ENCODE results near the gene TAS1R1.

TAS1R1 gene

DNA sequence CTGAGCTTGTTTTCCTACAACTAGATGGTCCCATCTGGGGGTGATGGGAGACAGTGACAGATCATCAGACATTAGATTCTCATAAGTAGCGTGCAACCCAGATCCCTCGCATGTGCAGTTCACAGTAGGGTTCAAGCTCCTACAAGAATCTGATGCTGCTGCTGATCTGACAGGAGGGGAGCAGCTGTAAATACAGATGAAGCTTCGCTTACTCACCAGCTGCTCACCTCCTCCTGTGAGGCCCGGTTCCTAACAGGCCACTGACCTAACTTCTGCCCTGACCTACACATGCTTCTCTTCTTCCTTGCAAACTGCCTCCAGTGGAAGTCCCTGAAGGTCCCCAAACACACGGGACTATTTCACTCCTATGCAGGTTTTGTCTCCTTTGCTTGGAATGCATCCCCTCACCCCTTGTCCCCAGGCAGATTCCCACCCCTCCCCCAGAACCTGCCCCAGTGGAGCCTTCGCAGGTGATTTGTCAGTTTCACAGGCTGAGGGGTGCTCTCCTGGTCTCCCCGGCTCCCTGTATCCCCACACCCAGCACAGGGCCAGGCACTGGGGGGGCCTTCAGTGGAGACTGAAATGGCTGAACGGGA, 19.0 kb downstream of the TAS1R1 start:
- Mint-ChIP-seq H3K4me3 (no peak overlapping the region), H3K4me1 (ENCODE audit: low read depth) (peaks cover 6% of the 10 kb centered on the region), H3K27ac (no peak overlapping the region), H3K36me3 (ENCODE audit: low read depth) (no peaks in the 10 kb centered on the region), H3K9me3 (no peaks in the 10 kb centered on the region), H3K27me3 (ENCODE audit: low read depth) (peaks cover 16% of the 10 kb centered on the region)

DNA sequence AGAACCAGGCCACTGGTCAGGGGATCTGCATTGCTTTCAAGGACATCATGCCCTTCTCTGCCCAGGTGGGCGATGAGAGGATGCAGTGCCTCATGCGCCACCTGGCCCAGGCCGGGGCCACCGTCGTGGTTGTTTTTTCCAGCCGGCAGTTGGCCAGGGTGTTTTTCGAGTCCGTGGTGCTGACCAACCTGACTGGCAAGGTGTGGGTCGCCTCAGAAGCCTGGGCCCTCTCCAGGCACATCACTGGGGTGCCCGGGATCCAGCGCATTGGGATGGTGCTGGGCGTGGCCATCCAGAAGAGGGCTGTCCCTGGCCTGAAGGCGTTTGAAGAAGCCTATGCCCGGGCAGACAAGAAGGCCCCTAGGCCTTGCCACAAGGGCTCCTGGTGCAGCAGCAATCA, 19.7 kb downstream of the TAS1R1 start:
- H3K27ac Mint-ChIP-seq = no peak overlapping the region
- H3K27me3 Mint-ChIP-seq (ENCODE audit: low read depth) = peaks cover 13% of the 10 kb centered on the region
- H3K36me3 Mint-ChIP-seq (ENCODE audit: low read depth) = no peaks in the 10 kb centered on the region
- peaks cover 10% of the 10 kb centered on the region for H3K4me1 Mint-ChIP-seq (ENCODE audit: low read depth)
- H3K4me3 Mint-ChIP-seq = no peak overlapping the region
- H3K9me3 Mint-ChIP-seq = no peaks in the 10 kb centered on the region

GRCh38 chr1:6577831-6578525, 22.9 kb downstream of the TAS1R1 start:
- peaks cover 3% of the 10 kb centered on the region for H3K36me3 Mint-ChIP-seq (ENCODE audit: low read depth)
- H3K4me1 Mint-ChIP-seq (ENCODE audit: low read depth) = peaks cover 20% of the 10 kb centered on the region
- no peaks in the 10 kb centered on the region for H3K9me3 Mint-ChIP-seq
- H3K27ac Mint-ChIP-seq = no peak overlapping the region
- H3K4me3 Mint-ChIP-seq = no peak overlapping the region
- peaks cover under 1% of the 10 kb centered on the region for H3K27me3 Mint-ChIP-seq (ENCODE audit: low read depth)

DNA sequence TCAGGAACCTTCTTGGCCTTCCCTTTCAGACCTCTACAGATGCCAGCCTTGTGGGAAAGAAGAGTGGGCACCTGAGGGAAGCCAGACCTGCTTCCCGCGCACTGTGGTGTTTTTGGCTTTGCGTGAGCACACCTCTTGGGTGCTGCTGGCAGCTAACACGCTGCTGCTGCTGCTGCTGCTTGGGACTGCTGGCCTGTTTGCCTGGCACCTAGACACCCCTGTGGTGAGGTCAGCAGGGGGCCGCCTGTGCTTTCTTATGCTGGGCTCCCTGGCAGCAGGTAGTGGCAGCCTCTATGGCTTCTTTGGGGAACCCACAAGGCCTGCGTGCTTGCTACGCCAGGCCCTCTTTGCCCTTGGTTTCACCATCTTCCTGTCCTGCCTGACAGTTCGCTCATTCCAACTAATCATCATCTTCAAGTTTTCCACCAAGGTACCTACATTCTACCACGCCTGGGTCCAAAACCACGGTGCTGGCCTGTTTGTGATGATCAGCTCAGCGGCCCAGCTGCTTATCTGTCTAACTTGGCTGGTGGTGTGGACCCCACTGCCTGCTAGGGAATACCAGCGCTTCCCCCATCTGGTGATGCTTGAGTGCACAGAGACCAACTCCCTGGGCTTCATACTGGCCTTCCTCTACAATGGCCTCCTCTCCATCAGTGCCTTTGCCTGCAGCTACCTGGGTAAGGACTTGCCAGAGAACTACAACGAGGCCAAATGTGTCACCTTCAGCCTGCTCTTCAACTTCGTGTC, 23.7 kb downstream of the TAS1R1 start:
- H3K27me3 Mint-ChIP-seq (ENCODE audit: low read depth) = no peaks in the 10 kb centered on the region
- H3K4me1 Mint-ChIP-seq (ENCODE audit: low read depth) = peaks cover 20% of the 10 kb centered on the region
- H3K4me3 Mint-ChIP-seq = peak overlapping the region; percentile 90
- H3K36me3 Mint-ChIP-seq (ENCODE audit: low read depth) = peaks cover 3% of the 10 kb centered on the region
- H3K9me3 Mint-ChIP-seq = no peaks in the 10 kb centered on the region
- peak overlapping the region; percentile 93 for H3K27ac Mint-ChIP-seq

- H3K4me3 Mint-ChIP-seq = peak within 1 kb of the TSS; percentile 90
- peaks cover 20% of the 10 kb centered on the region for H3K4me1 Mint-ChIP-seq (ENCODE audit: low read depth)
- peaks cover 3% of the 10 kb centered on the region for H3K36me3 Mint-ChIP-seq (ENCODE audit: low read depth)
- H3K27me3 Mint-ChIP-seq (ENCODE audit: low read depth) = no peaks in the 10 kb centered on the region
- peak within 1 kb of the TSS; percentile 93 for H3K27ac Mint-ChIP-seq
- H3K9me3 Mint-ChIP-seq = no peaks in the 10 kb centered on the region
Observed at GRCh38 chr1:6579374-6580118, 24.4 kb downstream of the TAS1R1 start, which contains the start of gene ZBTB48. TSS of gene ZBTB48 (plus strand) at chr1:6579994. CDS start at chr1:6580610, 616 bp downstream.

GRCh38 chr1:6580119-6580592, 25.0 kb downstream of the TAS1R1 start:
- no peaks in the 10 kb centered on the region for H3K9me3 Mint-ChIP-seq
- H3K4me1 Mint-ChIP-seq (ENCODE audit: low read depth) = peaks cover 26% of the 10 kb centered on the region
- peaks cover 3% of the 10 kb centered on the region for H3K36me3 Mint-ChIP-seq (ENCODE audit: low read depth)
- H3K4me3 Mint-ChIP-seq = peak overlapping the region; percentile 90
- H3K27me3 Mint-ChIP-seq (ENCODE audit: low read depth) = no peaks in the 10 kb centered on the region
- peak overlapping the region; percentile 93 for H3K27ac Mint-ChIP-seq

GRCh38 chr1:6580593-6581409, 25.7 kb downstream of the TAS1R1 start:
- Mint-ChIP-seq H3K36me3 (ENCODE audit: low read depth) (peaks cover 3% of the 10 kb centered on the region), H3K9me3 (no peaks in the 10 kb centered on the region), H3K4me3 (peak overlapping the region; percentile 90), H3K4me1 (ENCODE audit: low read depth) (peaks cover 26% of the 10 kb centered on the region), H3K27me3 (ENCODE audit: low read depth) (no peaks in the 10 kb centered on the region), H3K27ac (peak overlapping the region; percentile 92)

DNA sequence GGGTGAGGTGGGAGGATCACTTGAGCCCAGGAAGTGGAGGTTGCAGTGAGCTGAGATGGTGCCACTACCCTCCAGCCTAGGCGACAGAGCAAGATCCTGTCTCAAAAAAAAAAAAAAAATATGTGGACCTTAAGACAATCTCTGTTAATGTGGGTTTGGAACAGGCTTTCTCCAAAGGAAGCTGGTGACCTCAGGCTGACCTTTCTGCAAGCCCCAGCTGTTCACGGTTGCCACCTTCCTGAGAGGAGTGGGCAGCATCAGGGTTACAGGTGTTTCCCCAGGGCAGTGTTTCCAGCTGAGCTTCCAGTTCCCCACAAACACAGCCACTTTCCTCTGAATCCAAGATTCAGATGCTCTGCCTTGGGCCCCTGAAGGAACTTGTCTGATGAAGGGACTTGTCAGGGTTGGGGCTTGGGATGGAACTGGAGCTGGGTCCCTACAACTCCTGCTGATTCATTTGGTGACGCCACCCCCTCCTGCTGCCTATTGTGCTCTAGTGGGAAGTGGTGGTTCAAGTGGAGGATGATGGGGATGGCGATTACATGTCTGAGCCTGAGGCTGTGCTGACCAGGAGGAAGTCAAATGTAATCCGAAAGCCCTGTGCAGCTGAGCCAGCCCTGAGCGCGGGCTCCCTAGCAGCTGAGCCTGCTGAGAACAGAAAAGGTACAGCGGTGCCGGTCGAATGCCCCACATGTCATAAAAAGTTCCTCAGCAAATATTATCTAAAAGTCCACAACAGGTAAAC, 26.6 kb downstream of the TAS1R1 start:
- H3K9me3 Mint-ChIP-seq = no peaks in the 10 kb centered on the region
- H3K27ac Mint-ChIP-seq = peak overlapping the region; percentile 15
- H3K36me3 Mint-ChIP-seq (ENCODE audit: low read depth) = peaks cover 3% of the 10 kb centered on the region
- no peaks in the 10 kb centered on the region for H3K27me3 Mint-ChIP-seq (ENCODE audit: low read depth)
- H3K4me1 Mint-ChIP-seq (ENCODE audit: low read depth) = peaks cover 26% of the 10 kb centered on the region
- peak overlapping the region; percentile 26 for H3K4me3 Mint-ChIP-seq

GRCh38 chr1:6582370-6582769, 27.3 kb downstream of the TAS1R1 start:
- Mint-ChIP-seq H3K4me3 (peak overlapping the region; percentile 31), H3K4me1 (ENCODE audit: low read depth) (peaks cover 26% of the 10 kb centered on the region), H3K36me3 (ENCODE audit: low read depth) (peaks cover 3% of the 10 kb centered on the region), H3K9me3 (no peaks in the 10 kb centered on the region), H3K27ac (no peak overlapping the region), H3K27me3 (ENCODE audit: low read depth) (no peaks in the 10 kb centered on the region)

DNA sequence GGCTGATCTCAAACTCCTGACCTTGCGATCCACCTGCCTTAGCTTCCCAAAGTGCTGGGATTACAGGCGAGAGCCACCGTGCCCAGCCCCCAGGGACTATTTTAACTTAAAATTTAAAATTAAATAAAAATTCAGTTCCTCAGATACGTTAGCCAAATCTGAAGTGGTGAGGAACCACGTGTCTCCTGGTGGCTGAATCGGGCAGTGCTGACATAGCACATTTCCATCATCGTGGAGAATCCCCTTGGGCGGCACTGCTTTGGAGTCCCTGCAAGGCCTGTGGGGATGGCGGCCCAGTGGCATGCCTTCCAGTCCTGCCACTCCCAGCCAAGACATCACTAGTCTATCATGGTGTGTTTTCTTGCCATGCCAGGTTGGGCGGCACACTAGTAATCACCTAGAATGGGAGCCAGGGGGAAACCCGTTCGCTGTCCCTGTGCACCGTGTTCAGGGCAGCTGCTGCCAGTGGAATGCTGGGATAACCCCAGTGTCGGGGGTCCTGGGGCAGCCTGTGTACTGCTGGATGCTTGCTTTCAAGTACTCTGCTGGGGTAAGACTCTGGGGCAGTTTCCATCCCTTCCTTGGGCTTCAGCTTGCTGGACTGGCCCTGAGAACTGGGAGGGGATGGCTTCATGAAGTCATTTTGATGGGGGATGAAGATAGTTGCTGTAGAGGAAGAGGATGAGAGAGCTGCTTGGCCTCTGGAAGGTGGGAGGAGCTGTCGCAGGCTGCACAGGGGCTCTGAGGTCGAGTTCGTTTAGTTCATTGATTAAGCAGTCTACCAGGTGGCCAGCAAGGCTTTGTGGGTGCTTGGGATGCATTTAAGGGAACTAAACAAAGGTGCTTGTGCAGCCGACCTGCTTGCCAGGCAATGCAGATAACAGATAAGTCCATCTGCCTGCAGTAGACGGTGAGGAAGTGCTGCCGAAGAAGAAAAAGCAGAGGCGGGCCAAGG, 29.3 kb downstream of the TAS1R1 start:
- Mint-ChIP-seq H3K27ac (no peak overlapping the region), H3K4me3 (no peak overlapping the region), H3K27me3 (ENCODE audit: low read depth) (no peaks in the 10 kb centered on the region), H3K4me1 (ENCODE audit: low read depth) (peaks cover 23% of the 10 kb centered on the region), H3K36me3 (ENCODE audit: low read depth) (peaks cover 3% of the 10 kb centered on the region), H3K9me3 (no peaks in the 10 kb centered on the region)

DNA sequence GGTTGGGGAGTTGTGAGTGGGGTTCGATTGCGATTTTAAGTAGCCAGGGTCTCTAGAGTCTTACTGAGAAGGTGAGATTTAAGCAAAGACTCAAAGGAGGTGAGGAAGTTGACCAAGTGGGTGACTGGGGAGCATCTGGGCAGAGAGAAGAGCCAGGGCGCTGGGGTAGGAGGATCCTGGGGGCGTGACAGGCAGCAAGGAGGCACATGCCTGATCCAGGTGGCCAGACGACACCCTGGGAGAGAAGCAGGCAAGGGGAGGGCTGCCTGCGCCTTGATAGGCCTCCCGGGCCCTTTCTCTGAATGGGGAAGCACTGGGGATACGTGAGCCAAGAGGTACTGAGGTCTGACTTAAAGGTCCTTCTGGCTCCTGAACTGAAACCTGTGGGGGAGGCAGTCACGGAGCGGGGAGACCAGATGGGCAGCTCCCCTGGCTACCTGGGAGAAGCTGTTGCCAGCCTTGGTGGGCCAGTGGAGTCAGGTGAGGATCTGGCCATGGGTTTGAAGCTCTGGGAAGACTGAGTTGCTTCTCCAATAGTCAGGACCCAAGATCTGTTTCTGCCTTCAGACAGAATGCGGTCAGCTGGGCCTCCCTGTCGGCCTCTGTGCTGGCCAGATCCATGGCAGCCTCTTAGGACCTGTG, 30.1 kb downstream of the TAS1R1 start:
- Mint-ChIP-seq H3K9me3 (no peaks in the 10 kb centered on the region), H3K4me3 (no peak overlapping the region), H3K27ac (no peak overlapping the region), H3K27me3 (ENCODE audit: low read depth) (no peaks in the 10 kb centered on the region), H3K4me1 (ENCODE audit: low read depth) (peaks cover 20% of the 10 kb centered on the region), H3K36me3 (ENCODE audit: low read depth) (peaks cover 3% of the 10 kb centered on the region)

GRCh38 chr1:6585841-6586240, 30.7 kb downstream of the TAS1R1 start:
- Mint-ChIP-seq H3K9me3 (no peaks in the 10 kb centered on the region), H3K4me3 (no peak overlapping the region), H3K27me3 (ENCODE audit: low read depth) (no peaks in the 10 kb centered on the region), H3K27ac (no peak overlapping the region), H3K4me1 (ENCODE audit: low read depth) (peaks cover 15% of the 10 kb centered on the region), H3K36me3 (ENCODE audit: low read depth) (peaks cover under 1% of the 10 kb centered on the region)

Data from T-helper 1 cell treated with Interleukin-12 subunit alpha and Interleukin-12 subunit beta and Interleukin-4 antibody, amounts not matched to agents 30 μg/mL and 1 μg/mL, for 36 hours (primary cell).